K562 (cell line): ENCODE measurements around the gene CHD6. TPM values are rescaled to one million over a fixed set of nuclear protein-coding genes. Genes with fewer than 3 reads are reported as not detected.

Source experiments
- ATAC-seq: fragments of 200-7000 bp; cut with Tn5 transposase; 3 replicates; pipeline ENCODE4 v1.9.1; 2020; ENCODE audit warnings: moderate library complexity
- BruUV-seq: library from RNA; stranded (reverse); fragments of 400-500 nt; replicated peaks from 2 replicates; lab custom pipeline; 2021; lab: Mats Ljungman, UMichigan
- CTCF ChIA-PET: fragments of 300-600 bp; formaldehyde crosslinking; extraction: SDS; loops from one replicate; lab custom pipeline; 2021; ENCODE audit warnings: low intra/inter-chr PET ratio; lab: Yijun Ruan, JAX
- POLR2A ChIA-PET: fragments of 300-600, 350-650 bp; sonication (Branson Sonifier 250); formaldehyde crosslinking; extraction: SDS; loops from one replicate; lab custom pipeline; 2021; ENCODE audit warnings: antibody characterized with exemption, inconsistent platforms; lab: Yijun Ruan, JAX
- DNase-seq, 4 experiments: peaks; one replicate each; pipeline versions ENCODE4 v3.0.0 to v3.0.0-alpha.2; 2011 to 2018; ENCODE audit warnings: low spot score in 3 of 4, mixed read lengths in 3 of 4; ENCODE audit errors: extremely low read depth in 1 of 4
- FAIRE-seq: peaks from 2 replicates; lab custom pipeline; 2011; peaks lifted over from hg19 to GRCh38; lab: Jason Lieb, UNC
- H2AFZ ChIP-seq: 2 replicates; pipeline ENCODE4 v1.6.0; 2011; ENCODE audit warnings: low read depth, low read length, control low read depth, inconsistent platforms
- H3K27ac ChIP-seq: fragments of 200-600 bp; 3 replicates; pipeline ENCODE4 v1.8.0; 2011; ENCODE audit warnings: low read depth, mild to moderate bottlenecking, control low read depth, inconsistent platforms, low read length, moderate library complexity, mixed read lengths; ENCODE audit errors: extremely low read depth
- H3K27me3 ChIP-seq, 2 experiments: fragments of 300-600 bp in 1 of 2; 2 replicates in 1 of 2; 3 replicates in 1 of 2; pipeline versions ENCODE4 v1.6.0 to v1.8.0; 2011; ENCODE audit warnings: inconsistent platforms in 2 of 2, low read length in 2 of 2, mild to moderate bottlenecking in 1 of 2, mixed read lengths in 1 of 2, moderate library complexity in 1 of 2; ENCODE audit not compliant: control insufficient read depth in 2 of 2, insufficient read depth in 2 of 2
- H3K36me3 ChIP-seq: fragments of 300-600 bp; 3 replicates; pipeline ENCODE4 v1.8.0; 2011; ENCODE audit warnings: mild to moderate bottlenecking, low read length, inconsistent platforms; ENCODE audit not compliant: control insufficient read depth, insufficient read depth
- H3K4me1 ChIP-seq, 2 experiments: fragments of 200-600 bp in 1 of 2; replicated peaks in 1 of 2; 2 replicates in 1 of 2; 3 replicates in 1 of 2; pipeline versions ENCODE4 v1.5.1 to v1.8.0; 2011; ENCODE audit warnings: inconsistent platforms in 2 of 2, low read length in 2 of 2, mild to moderate bottlenecking in 1 of 2, mixed read lengths in 1 of 2, moderate library complexity in 1 of 2; ENCODE audit not compliant: control insufficient read depth in 2 of 2, insufficient read depth in 2 of 2
- H3K4me2 ChIP-seq: 2 replicates; pipeline ENCODE4 v1.6.1; 2011; ENCODE audit warnings: low read length, control low read depth, inconsistent platforms, mixed read lengths; ENCODE audit not compliant: insufficient read depth
- H3K4me3 ChIP-seq: fragments of 200-600 bp; sonication (generic), shearing (Covaris generic); 2 replicates; pipeline ENCODE4 v1.5.1; 2016; ENCODE audit warnings: control low read depth, inconsistent platforms
- H3K79me2 ChIP-seq: fragments of 200-600 bp; 3 replicates; pipeline ENCODE4 v1.8.0; 2011; ENCODE audit warnings: low read length, inconsistent platforms; ENCODE audit not compliant: control insufficient read depth, insufficient read depth
- H3K9ac ChIP-seq, 2 experiments: 2 replicates each; pipeline versions ENCODE4 v1.6.0 to v1.6.1; 2011; ENCODE audit warnings: low read depth in 2 of 2, low read length in 2 of 2, control low read depth in 1 of 2, inconsistent platforms in 1 of 2, mild to moderate bottlenecking in 1 of 2, mixed read lengths in 1 of 2; ENCODE audit not compliant: insufficient read depth in 1 of 2
- H3K9me1 ChIP-seq: one replicate; pipeline ENCODE4 v1.6.0; 2011; ENCODE audit warnings: inconsistent platforms, mild to moderate bottlenecking, low read length, moderate library complexity; ENCODE audit not compliant: control insufficient read depth, insufficient read depth
- H3K9me3 ChIP-seq: replicated peaks from 2 replicates; pipeline ENCODE4 v1.5.1; 2011; ENCODE audit warnings: low read depth, low read length, inconsistent platforms; ENCODE audit not compliant: control insufficient read depth, insufficient read depth
- H4K20me1 ChIP-seq: replicated peaks from 2 replicates; pipeline ENCODE4 v1.6.1; 2011; ENCODE audit warnings: low read length, inconsistent platforms, mixed read lengths; ENCODE audit not compliant: control insufficient read depth, insufficient read depth
- BACH1 ChIP-seq: fragments of 200-800 bp; sonication (Bioruptor generic); IDR thresholded peaks from 2 replicates; pipeline ENCODE4 v1.6.1; 2016; ENCODE audit warnings: missing genetic modification characterization, missing compliant biosample characterization
- BRD4 ChIP-seq: fragments of 200-600 bp; sonication (generic); IDR thresholded peaks from 2 replicates; pipeline ENCODE4 v1.6.1; 2017; ENCODE audit warnings: inconsistent platforms
- NFE2 ChIP-seq: IDR thresholded peaks from 2 replicates; pipeline ENCODE4 v1.6.1; 2014; ENCODE audit warnings: antibody characterized with exemption, low read depth
- WGBS: fragments of 100-300 bp; shearing (Covaris generic); methylation state at CpG from one replicate; pipeline ENCODE4 v1.1.6; 2016; ENCODE audit warnings: low coverage, mixed read lengths; ENCODE audit not compliant: insufficient coverage; ENCODE audit errors: missing lambda C conversion rate; 5-methylcytosine and 5-hydroxymethylcytosine counted together
- in situ Hi-C: fragments of 300-500 bp; cut with MboI; formaldehyde crosslinking; loops from 4 replicates; pipeline ENCODE4 v1.15.0; 2018; ENCODE audit warnings: inconsistent platforms, mixed read lengths
- intact Hi-C: fragments of 100-400 bp; cut with micrococcal nuclease; formaldehyde crosslinking; loops from 2 replicates; pipeline ENCODE4 v1.14.2; 2022
- polyA plus RNA-seq, 8 experiments: library from polyadenylated mRNA; depleted of rRNA in 4 of 8; stranded (reverse) in 5 of 8; unstranded in 3 of 8; fragments of >200 nt; fragmentation: Nextera tagmentation in 2 of 8; fragmentation: Illumina TruSeq in 1 of 8; extraction: Ambion mirVana in 2 of 8; extraction: Trizol in 1 of 8; gene quantifications; 2 replicates each; pipeline versions ENCODE4 v1.2.1 to v1.2.3, GENCODE V29; 2011 to 2014; ENCODE audit warnings: inconsistent platforms in 1 of 8, missing spikeins in 1 of 8
- total RNA-seq, 7 experiments: library from RNA; depleted of rRNA in 6 of 7; stranded (reverse); fragments of >200 nt in 6 of 7; fragmentation: Illumina TruSeq in 2 of 7; extraction: Trizol in 2 of 7; gene quantifications; 2 replicates each; pipeline versions ENCODE4 v1.2.1 to v1.2.3, GENCODE V29; 2011 to 2021; ENCODE audit warnings: low replicate concordance in 1 of 7
- TF ChIP-seq, protein P1 (sequence below), 2 experiments: fragments of 450-650 bp; IDR thresholded peaks; 2 replicates each; pipeline ENCODE4 v1.6.1; 2016; ENCODE audit warnings: mild to moderate bottlenecking in 2 of 2, borderline replicate concordance in 1 of 2, low read depth in 1 of 2, moderate library complexity in 1 of 2
- TF ChIP-seq, protein P2 (sequence below), 2 experiments: fragments of 200-800 bp in 1 of 2; sonication (Bioruptor generic) in 1 of 2; sonication (generic) in 1 of 2; formaldehyde crosslinking in 1 of 2; IDR thresholded peaks in 1 of 2; conservative IDR thresholded peaks in 1 of 2; 2 replicates each; pipeline versions ENCODE4 v1.5.0 to v1.6.1; 2016 to 2020; ENCODE audit warnings: missing compliant biosample characterization in 1 of 2, missing genetic modification characterization in 1 of 2, missing genetic modification reagents in 1 of 2

Gene CHD6
- total and polyA plus RNA-seq, 9 of the 15 experiments (the other 6 are each of a cell fraction or from before 2014, with no cell fraction given) = 3.9 to 24.2 (median 12.8) TPM

- no peak overlapping the region for H3K27ac ChIP-seq
- H2AFZ ChIP-seq = no peak overlapping the region
- no peak for DNase-seq
- no TSS peak for BruUV-seq
- peak; percentile 11 for FAIRE-seq
- no peak for TF ChIP-seq BACH1 (tag)
- TF ChIP-seq, protein P1, sequence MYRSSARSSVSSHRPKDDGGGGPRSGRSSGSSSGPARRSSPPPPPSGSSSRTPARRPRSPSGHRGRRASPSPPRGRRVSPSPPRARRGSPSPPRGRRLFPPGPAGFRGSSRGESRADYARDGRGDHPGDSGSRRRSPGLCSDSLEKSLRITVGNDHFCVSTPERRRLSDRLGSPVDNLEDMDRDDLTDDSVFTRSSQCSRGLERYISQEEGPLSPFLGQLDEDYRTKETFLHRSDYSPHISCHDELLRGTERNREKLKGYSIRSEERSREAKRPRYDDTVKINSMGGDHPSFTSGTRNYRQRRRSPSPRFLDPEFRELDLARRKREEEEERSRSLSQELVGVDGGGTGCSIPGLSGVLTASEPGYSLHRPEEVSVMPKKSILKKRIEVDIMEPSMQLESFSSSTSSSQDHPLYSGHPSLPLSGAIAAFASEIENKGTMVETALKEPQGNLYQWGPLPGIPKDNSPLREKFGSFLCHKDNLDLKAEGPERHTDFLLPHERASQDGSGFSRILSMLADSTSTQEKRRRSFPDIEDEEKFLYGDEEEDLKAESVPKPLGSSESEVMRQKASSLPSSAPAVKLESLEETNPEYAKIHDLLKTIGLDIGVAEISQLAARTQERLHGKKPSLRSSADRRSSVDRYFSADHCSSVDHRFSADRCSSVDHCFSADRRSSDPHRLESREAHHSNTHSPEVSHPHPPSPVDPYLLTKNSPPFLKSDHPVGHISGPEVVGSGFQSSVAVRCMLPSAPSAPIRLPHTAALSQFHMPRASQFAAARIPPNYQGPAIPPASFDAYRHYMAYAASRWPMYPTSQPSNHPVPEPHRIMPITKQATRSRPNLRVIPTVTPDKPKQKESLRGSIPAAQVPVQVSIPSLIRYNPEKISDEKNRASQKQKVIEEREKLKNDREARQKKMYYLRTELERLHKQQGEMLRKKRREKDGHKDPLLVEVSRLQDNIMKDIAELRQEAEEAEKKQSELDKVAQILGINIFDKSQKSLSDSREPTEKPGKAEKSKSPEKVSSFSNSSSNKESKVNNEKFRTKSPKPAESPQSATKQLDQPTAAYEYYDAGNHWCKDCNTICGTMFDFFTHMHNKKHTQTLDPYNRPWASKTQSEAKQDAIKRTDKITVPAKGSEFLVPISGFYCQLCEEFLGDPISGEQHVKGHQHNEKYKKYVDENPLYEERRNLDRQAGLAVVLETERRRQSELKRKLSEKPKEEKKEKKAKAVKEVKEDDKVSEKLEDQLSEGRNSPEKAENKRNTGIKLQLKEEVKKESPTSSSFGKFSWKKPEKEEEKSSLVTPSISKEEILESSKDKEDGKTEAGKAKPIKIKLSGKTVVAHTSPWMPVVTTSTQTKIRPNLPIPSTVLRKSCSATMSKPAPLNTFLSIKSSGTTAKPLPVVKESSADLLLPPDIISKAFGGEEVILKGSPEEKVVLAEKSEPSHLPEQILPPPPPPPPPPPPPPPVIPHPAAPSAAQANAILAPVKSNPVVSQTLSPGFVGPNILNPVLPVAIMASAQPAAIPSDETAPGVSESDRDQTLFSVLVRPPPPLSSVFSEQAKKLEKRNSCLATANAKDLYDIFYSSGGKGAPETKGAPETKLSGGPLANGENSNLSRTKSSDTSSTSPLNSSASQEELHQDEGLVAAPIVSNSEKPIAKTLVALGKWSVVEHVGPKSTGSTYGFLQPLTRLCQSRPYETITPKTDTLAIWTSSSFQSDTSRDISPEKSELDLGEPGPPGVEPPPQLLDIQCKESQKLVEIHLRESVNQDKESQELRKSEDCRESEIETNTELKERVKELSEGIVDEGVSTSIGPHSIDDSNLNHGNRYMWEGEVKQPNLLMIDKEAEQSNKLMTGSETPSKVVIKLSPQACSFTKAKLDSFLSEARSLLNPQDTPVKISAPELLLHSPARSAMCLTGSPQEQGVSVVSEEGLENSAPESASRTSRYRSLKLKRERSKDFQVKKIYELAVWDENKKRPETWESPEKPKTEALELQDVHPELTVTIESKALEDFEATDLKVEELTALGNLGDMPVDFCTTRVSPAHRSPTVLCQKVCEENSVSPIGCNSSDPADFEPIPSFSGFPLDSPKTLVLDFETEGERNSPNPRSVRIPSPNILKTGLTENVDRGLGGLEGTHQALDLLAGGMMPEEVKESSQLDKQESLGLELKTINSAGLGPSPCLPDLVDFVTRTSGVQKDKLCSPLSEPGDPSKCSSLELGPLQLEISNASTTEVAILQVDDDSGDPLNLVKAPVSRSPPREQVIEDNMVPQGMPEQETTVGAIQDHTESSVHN (IDR thresholded peaks at IDR 0.05; ENCODE audit: borderline replicate concordance in 1 of 2, low read depth in 1 of 2) = no peak
- no peak for TF ChIP-seq NFE2
- TF ChIP-seq, protein P2, sequence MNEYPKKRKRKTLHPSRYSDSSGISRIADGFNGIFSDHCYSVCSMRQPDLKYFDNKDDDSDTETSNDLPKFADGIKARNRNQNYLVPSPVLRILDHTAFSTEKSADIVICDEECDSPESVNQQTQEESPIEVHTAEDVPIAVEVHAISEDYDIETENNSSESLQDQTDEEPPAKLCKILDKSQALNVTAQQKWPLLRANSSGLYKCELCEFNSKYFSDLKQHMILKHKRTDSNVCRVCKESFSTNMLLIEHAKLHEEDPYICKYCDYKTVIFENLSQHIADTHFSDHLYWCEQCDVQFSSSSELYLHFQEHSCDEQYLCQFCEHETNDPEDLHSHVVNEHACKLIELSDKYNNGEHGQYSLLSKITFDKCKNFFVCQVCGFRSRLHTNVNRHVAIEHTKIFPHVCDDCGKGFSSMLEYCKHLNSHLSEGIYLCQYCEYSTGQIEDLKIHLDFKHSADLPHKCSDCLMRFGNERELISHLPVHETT (CRISPR knock-in tag; conservative IDR thresholded peaks at IDR 0.05 in 1 of 2, IDR thresholded peaks at IDR 0.05 in 1 of 2) = no peak
- TF ChIP-seq BRD4 = no peak
- peaks cover 13% of the 10 kb centered on the region; the same call in 1 of the 2 replicates for H4K20me1 ChIP-seq
- no peak overlapping the region for H3K9ac ChIP-seq
- H3K4me3 ChIP-seq = no peak overlapping the region
- H3K4me1 ChIP-seq = peaks cover 0 to 20% of the 10 kb centered on the region in 2 experiments; a peak in 2 of 5 replicates
- POLR2A ChIA-PET = interaction anchor here (0.6 to 1.1 kb wide), 4 partner anchors 12 to 259 kb away, joined by 3 to 5 read pairs (median 3); no protein-coding TSS in a partner anchor
- 72% methylated on average over 7 of the region's 7 CpGs for WGBS
- in situ Hi-C loops = no loop called here
- H3K4me2 ChIP-seq = no peak overlapping the region
- peaks cover 3% of the 10 kb centered on the region for H3K9me1 ChIP-seq
- CTCF ChIA-PET = no interaction called here
- ATAC-seq = no peak
- H3K9me3 ChIP-seq = no peaks in the 10 kb centered on the region
- no peaks in the 10 kb centered on the region for H3K27me3 ChIP-seq
- H3K79me2 ChIP-seq = peaks cover 84% of the 10 kb centered on the region
- intact Hi-C loops = no loop called here
- no peaks in the 10 kb centered on the region for H3K36me3 ChIP-seq
Measured at GRCh38 chr20:41574802-41575389, 43.3 kb downstream of the CHD6 start.
